Activated CD8-positive, alpha-beta T cell treated with anti-CD3 and anti-CD28 coated beads for 36 hours (primary cell): ENCODE measurements around the gene GALNT5. TPM values are rescaled to one million over a fixed set of nuclear protein-coding genes. Genes with fewer than 3 reads are reported as not detected.

Experiments used
- ATAC-seq: fragments of 200-7000 bp; cut with Tn5 transposase; one replicate; pipeline ENCODE4 v1.10.0; 2021; ENCODE audit warnings: mild to moderate bottlenecking, moderate library complexity
- CTCF ChIA-PET: fragments of 350-600 bp; sonication (Branson Sonifier 250); formaldehyde crosslinking; loops from one replicate; lab custom pipeline; 2021; ENCODE audit warnings: antibody characterized with exemption; lab: Charles Lee
- POLR2A ChIA-PET: fragments of 350-600 bp; sonication (Branson Sonifier 250); formaldehyde crosslinking; loops from one replicate; lab custom pipeline; 2021; ENCODE audit warnings: antibody characterized with exemption; lab: Charles Lee
- DNase-seq: peaks from one replicate; pipeline ENCODE4 v3.0.0-alpha.2; 2020
- H3K27ac Mint-ChIP-seq: one replicate; pipeline ENCODE4 v1.8.0; 2021; ENCODE audit warnings: mild to moderate bottlenecking, mixed read lengths
- H3K27me3 Mint-ChIP-seq: one replicate; pipeline ENCODE4 v1.8.0; 2021; ENCODE audit warnings: mixed read lengths
- H3K36me3 Mint-ChIP-seq: one replicate; pipeline ENCODE4 v1.8.0; 2021; ENCODE audit warnings: low read depth, mixed read lengths
- H3K4me1 Mint-ChIP-seq: one replicate; pipeline ENCODE4 v1.8.0; 2021; ENCODE audit warnings: low read depth, mixed read lengths
- H3K4me3 Mint-ChIP-seq: one replicate; pipeline ENCODE4 v1.8.0; 2021; ENCODE audit warnings: mild to moderate bottlenecking, moderate library complexity, mixed read lengths
- H3K9me3 Mint-ChIP-seq: one replicate; pipeline ENCODE4 v1.8.0; 2021; ENCODE audit warnings: mixed read lengths
- intact Hi-C: fragments of 100-400 bp; cut with micrococcal nuclease; formaldehyde crosslinking; loops from one replicate; pipeline ENCODE4 v1.10.0; 2022
- total RNA-seq, 2 experiments: library from RNA; stranded (reverse); gene quantifications; one replicate each; pipeline ENCODE4 v1.2.3, GENCODE V29; 2021
- TF ChIP-seq, protein P1 (sequence below): fragments of 200-600 bp; IDR thresholded peaks from one replicate; pipeline ENCODE4 v1.8.0; 2022; ENCODE audit warnings: antibody characterized with exemption, mild to moderate bottlenecking

GALNT5 gene
- total RNA-seq, 2 experiments from 2014 or later = not detected

DNA sequence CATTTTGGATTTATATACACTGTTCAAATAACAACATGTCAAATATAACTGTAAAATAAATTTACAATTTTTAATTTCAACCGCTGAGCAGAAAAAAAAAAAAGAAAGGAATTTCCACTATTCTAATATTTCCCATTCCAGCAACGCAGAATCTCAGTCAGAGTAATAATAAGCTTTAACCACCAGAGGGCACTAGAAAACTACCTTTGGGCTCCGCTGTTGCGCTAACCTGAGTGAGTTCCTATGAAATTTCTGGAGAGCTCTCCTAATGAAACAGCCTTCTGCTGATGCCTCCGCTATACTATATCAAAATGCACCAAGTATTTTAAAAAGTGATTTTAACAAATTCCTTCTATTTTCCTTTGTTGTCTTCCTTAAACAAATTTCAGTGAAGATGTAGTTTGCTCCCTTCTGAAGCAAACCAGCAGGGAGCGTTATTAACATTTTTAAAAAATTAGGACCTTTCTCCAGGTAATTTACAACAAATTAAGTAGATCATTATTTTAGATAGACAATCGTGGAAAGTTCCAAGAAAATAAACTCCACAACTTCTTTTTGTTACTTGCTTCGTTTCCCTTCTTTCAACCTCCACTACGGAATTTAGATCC is 45.1 kb downstream of the GALNT5 start:
- no peak overlapping the region for H3K4me3 Mint-ChIP-seq
- H3K27ac Mint-ChIP-seq = no peak overlapping the region
- CTCF ChIA-PET = interaction anchor here (0.6 to 7.5 kb wide), 79 partner anchors 8 to 722 kb away, joined by 3 to 246 read pairs (median 5); partner anchors contain the start of genes ACVR1, ACVR1C, ERMN and GALNT5
- H3K36me3 Mint-ChIP-seq = no peaks in the 10 kb centered on the region
- peak; percentile 74 for ATAC-seq
- peak; percentile 33 for DNase-seq
- H3K27me3 Mint-ChIP-seq = no peaks in the 10 kb centered on the region
- H3K4me1 Mint-ChIP-seq = peaks cover 30% of the 10 kb centered on the region
- intact Hi-C loops = loop anchor here (5.0 to 10.0 kb wide), 5 partner anchors 190 to 705 kb away; partner anchors contain the start of gene ACVR1C
- POLR2A ChIA-PET = interaction anchor here (0.6 to 1.6 kb wide), 5 partner anchors 19 to 137 kb away, joined by 3 to 8 read pairs (median 5); no protein-coding TSS in a partner anchor
- no peaks in the 10 kb centered on the region for H3K9me3 Mint-ChIP-seq
- TF ChIP-seq, protein P1, sequence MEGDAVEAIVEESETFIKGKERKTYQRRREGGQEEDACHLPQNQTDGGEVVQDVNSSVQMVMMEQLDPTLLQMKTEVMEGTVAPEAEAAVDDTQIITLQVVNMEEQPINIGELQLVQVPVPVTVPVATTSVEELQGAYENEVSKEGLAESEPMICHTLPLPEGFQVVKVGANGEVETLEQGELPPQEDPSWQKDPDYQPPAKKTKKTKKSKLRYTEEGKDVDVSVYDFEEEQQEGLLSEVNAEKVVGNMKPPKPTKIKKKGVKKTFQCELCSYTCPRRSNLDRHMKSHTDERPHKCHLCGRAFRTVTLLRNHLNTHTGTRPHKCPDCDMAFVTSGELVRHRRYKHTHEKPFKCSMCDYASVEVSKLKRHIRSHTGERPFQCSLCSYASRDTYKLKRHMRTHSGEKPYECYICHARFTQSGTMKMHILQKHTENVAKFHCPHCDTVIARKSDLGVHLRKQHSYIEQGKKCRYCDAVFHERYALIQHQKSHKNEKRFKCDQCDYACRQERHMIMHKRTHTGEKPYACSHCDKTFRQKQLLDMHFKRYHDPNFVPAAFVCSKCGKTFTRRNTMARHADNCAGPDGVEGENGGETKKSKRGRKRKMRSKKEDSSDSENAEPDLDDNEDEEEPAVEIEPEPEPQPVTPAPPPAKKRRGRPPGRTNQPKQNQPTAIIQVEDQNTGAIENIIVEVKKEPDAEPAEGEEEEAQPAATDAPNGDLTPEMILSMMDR = peak; percentile 96

DNA sequence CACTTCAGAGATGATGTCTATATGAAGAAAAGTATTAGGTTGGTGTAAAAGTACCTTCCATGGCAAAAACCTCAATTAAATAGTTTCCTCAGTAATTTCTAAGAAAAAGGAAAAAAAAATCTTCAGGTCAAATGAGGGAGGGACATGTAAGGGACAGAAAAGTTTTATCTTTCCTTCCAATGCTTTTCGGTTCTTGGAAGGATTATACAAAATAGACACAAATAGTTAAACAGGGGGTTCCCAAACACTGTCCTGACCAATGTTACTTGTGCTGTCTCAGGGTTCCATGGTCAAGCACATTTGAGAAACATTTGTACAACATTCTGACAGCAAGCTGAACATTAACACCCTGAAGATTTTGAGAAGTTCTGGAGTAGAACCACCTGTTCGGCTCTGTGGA is 46.1 kb downstream of the GALNT5 start:
- H3K4me3 Mint-ChIP-seq = no peak overlapping the region
- no peak overlapping the region for H3K27ac Mint-ChIP-seq
- ATAC-seq (no peak), DNase-seq (no peak)
- CTCF ChIA-PET = interaction anchor here (0.9 to 7.5 kb wide), 41 partner anchors 7 to 708 kb away, joined by 3 to 246 read pairs (median 8); partner anchors contain the start of genes ACVR1C and ERMN
- POLR2A ChIA-PET = interaction anchor here (0.8 kb wide), 1 partner anchor 21 kb away, joined by 3 read pairs; no protein-coding TSS in a partner anchor
- TF ChIP-seq, protein P1 = no peak
- no peaks in the 10 kb centered on the region for H3K27me3 Mint-ChIP-seq
- intact Hi-C loops = loop anchor here (5.0 to 10.0 kb wide), 5 partner anchors 189 to 704 kb away; partner anchors contain the start of gene ACVR1C
- no peaks in the 10 kb centered on the region for H3K9me3 Mint-ChIP-seq
- no peaks in the 10 kb centered on the region for H3K36me3 Mint-ChIP-seq
- peaks cover 30% of the 10 kb centered on the region for H3K4me1 Mint-ChIP-seq

DNA sequence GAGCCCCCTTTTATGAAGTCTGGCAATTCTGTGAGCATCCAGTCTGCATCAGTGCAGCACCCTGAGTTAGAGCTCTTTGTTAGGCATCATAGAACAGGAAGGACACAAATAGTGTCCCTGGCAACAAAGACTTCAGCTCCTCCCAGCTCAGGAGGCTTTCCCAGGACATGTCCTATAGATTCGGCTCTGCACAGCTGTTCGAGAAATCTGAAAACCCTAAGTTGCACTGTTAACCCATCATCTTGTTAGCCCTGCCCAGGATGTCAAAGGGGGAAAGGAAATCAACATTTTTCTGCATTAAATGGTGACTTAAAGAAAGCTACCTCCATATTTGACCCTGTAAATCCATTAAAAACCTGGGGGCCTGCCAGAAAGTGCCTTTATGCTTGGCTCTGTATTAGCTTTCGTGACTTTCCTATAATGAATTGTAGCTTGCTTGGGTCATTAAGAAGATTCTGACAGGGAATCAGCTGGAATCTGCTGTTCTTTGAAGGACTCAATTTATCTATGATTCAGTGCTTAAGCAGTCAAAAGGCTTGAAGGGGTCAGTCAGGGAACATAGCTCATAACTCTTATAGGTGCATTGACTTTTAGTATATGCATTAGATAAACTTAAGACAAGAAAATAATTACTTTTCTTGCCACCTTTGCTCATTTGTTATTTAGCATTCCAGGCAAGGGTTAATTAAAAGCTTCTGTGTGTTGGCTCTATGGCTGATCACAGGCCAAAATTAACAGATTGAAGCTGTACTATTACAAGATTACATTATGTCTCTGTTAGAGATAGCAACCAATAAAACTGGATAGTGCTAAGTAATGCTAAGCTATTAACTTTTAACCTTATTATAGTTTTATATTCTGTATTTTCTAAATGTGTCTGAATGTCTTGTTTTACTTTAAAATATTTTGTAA is 47.6 kb downstream of the GALNT5 start:
- ATAC-seq (no peak), DNase-seq (no peak)
- H3K4me1 Mint-ChIP-seq = peaks cover 30% of the 10 kb centered on the region
- no peaks in the 10 kb centered on the region for H3K36me3 Mint-ChIP-seq
- POLR2A ChIA-PET = interaction anchor here (0.7 to 1.7 kb wide), 6 partner anchors 16 to 173 kb away, joined by 3 to 6 read pairs (median 3); no protein-coding TSS in a partner anchor
- intact Hi-C loops = loop anchor here (5.0 to 10.0 kb wide), 5 partner anchors 187 to 702 kb away; partner anchors contain the start of gene ACVR1C
- no peaks in the 10 kb centered on the region for H3K27me3 Mint-ChIP-seq
- TF ChIP-seq, protein P1 = no peak
- H3K4me3 Mint-ChIP-seq = no peak overlapping the region
- CTCF ChIA-PET = interaction anchor here (0.7 to 7.5 kb wide), 29 partner anchors 8 to 719 kb away, joined by 3 to 246 read pairs (median 4); partner anchors contain the start of genes ACVR1C and ERMN
- H3K27ac Mint-ChIP-seq = no peak overlapping the region
- no peaks in the 10 kb centered on the region for H3K9me3 Mint-ChIP-seq

DNA sequence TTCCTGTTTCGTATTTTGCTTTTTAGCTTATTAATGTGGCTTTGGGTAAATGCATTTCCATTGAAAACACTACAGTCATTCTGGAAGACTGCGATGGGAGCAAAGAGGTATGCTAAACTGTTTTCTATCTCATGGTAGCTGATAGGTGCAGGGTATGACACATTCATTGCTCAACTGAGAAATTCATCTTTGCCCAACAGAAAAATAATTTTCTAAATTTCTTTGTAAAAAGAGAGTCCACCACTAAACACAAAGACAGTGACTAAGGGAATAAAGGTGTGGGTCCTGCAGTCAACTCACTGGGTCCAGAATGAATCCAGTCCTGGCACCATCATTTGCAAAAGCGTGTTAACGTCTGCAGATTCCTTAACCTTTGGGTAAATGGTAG is 48.2 kb downstream of the GALNT5 start:
- CTCF ChIA-PET = interaction anchor here (0.7 to 7.5 kb wide), 20 partner anchors 9 to 719 kb away, joined by 3 to 246 read pairs (median 5); partner anchors contain the start of gene ERMN

More for the DNA sequence above, 48.2 kb downstream of the GALNT5 start:
- no peak overlapping the region for H3K4me3 Mint-ChIP-seq
- H3K36me3 Mint-ChIP-seq = no peaks in the 10 kb centered on the region
- intact Hi-C loops = loop anchor here (10.0 kb wide), 2 partner anchors 319 to 449 kb away; partner anchors contain the start of gene ACVR1C
- POLR2A ChIA-PET = interaction anchor here (0.7 to 1.7 kb wide), 4 partner anchors 22 to 172 kb away, joined by 3 to 6 read pairs (median 3); no protein-coding TSS in a partner anchor
- ATAC-seq (no peak), DNase-seq (no peak)
- no peaks in the 10 kb centered on the region for H3K27me3 Mint-ChIP-seq
- no peaks in the 10 kb centered on the region for H3K9me3 Mint-ChIP-seq
- TF ChIP-seq, protein P1 = no peak
- H3K27ac Mint-ChIP-seq = no peak overlapping the region
- H3K4me1 Mint-ChIP-seq = peaks cover 30% of the 10 kb centered on the region
